GM12892 (cell line): ENCODE results near the gene CUBN.

Experiments
- POLR2A ChIP-seq: IDR thresholded peaks from 2 replicates; pipeline ENCODE4 v1.6.1; 2011; ENCODE audit warnings: low read depth, low read length, control low read depth
- POLR2AphosphoS5 ChIP-seq: IDR thresholded peaks from 2 replicates; pipeline ENCODE4 v1.6.1; 2011; ENCODE audit warnings: low read depth, low read length, control low read depth
- TAF1 ChIP-seq: IDR thresholded peaks from 2 replicates; pipeline ENCODE4 v1.6.1; 2011; ENCODE audit warnings: low read depth, mild to moderate bottlenecking, control low read depth, low read length, borderline replicate concordance

DNA sequence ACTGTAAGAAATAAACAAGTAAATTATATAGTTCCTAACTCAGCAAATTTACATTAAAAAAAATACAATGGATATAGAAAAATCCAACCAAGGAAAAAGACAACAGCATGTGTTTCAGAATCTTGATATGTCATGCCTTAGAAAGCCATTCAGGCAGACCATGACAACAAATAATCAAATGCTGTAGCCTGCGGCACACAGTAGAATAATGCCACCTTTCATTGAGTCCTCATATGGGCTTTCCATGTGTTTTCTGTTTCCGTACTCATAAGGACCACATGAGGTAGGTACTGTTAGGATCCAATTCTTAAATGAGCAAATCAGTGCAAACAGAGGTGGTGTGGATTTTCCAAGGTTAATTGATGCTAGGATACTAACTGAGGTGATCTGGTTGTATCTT is 138.6 kb downstream of the CUBN start:
- TF ChIP-seq TAF1 = no peak
- no peak for TF ChIP-seq POLR2AphosphoS5
- no peak for TF ChIP-seq POLR2A
